Activated CD8-positive, alpha-beta T cell treated with anti-CD3 and anti-CD28 coated beads, Interleukin-2, amount 10 ng/mL, durations not matched to agents 7 days and 5 days (primary cell): ENCODE data around the gene METTL23. TPM values are rescaled to one million over a fixed set of nuclear protein-coding genes. Genes with fewer than 3 reads are reported as not detected.
A peak's percentile ranks its signal among the peaks of the same experiment; 100 is the strongest.
"Not testable (repeated sequence)": the region's sequence is repeated elsewhere in the genome, so short reads cannot be mapped to it uniquely, and the experiment has no call there.

Source experiments
- ATAC-seq: fragments of 150-1000 bp; cut with Tn5 transposase; one replicate; pipeline ENCODE4 v1.10.0; 2021; ENCODE audit warnings: moderate library complexity
- CTCF ChIA-PET: fragments of 350-600 bp; sonication (Branson Sonifier 250); formaldehyde crosslinking; loops from one replicate; lab custom pipeline; 2021; ENCODE audit warnings: antibody characterized with exemption; lab: Charles Lee
- POLR2A ChIA-PET: fragments of 350-600 bp; sonication (Branson Sonifier 250); formaldehyde crosslinking; loops from one replicate; lab custom pipeline; 2021; ENCODE audit warnings: antibody characterized with exemption; lab: Charles Lee
- DNase-seq: peaks from one replicate; pipeline ENCODE4 v3.0.0-alpha.2; 2020
- H3K27ac Mint-ChIP-seq: one replicate; pipeline ENCODE4 v1.8.0; 2021; ENCODE audit warnings: mild to moderate bottlenecking, mixed read lengths
- H3K27me3 Mint-ChIP-seq: one replicate; pipeline ENCODE4 v1.8.0; 2021; ENCODE audit warnings: low read depth, mixed read lengths
- H3K36me3 Mint-ChIP-seq: one replicate; pipeline ENCODE4 v1.8.0; 2021; ENCODE audit warnings: low read depth, mixed read lengths
- H3K4me1 Mint-ChIP-seq: one replicate; pipeline ENCODE4 v1.8.0; 2021; ENCODE audit warnings: low read depth, mixed read lengths
- H3K4me3 Mint-ChIP-seq: one replicate; pipeline ENCODE4 v1.8.0; 2021; ENCODE audit warnings: mild to moderate bottlenecking, mixed read lengths
- H3K9me3 Mint-ChIP-seq: one replicate; pipeline ENCODE4 v1.8.0; 2022; ENCODE audit warnings: mixed read lengths; ENCODE audit not compliant: insufficient read depth
- total RNA-seq, 2 experiments: library from RNA; stranded (reverse); gene quantifications; one replicate each; pipeline ENCODE4 v1.2.3, GENCODE V29; 2021

METTL23 gene
- total RNA-seq, 2 experiments from 2014 or later = 39.6 to 44.7 TPM

- ChIA-PET POLR2A (interaction anchor here (0.7 to 1.3 kb wide), 2 partner anchors 20 to 363 kb away, joined by 3 read pairs; no protein-coding TSS in a partner anchor), CTCF (interaction anchor here (1.9 to 3.8 kb wide), 2 partner anchors 15 to 74 kb away, joined by 6 to 22 read pairs; no protein-coding TSS in a partner anchor)
- ATAC-seq = no peak
- H3K4me3 Mint-ChIP-seq = no peak overlapping the region
- peaks cover 27% of the 10 kb centered on the region for H3K4me1 Mint-ChIP-seq
- no peaks in the 10 kb centered on the region for H3K36me3 Mint-ChIP-seq
- DNase-seq = no peak
- no peaks in the 10 kb centered on the region for H3K27me3 Mint-ChIP-seq
- no peak overlapping the region for H3K27ac Mint-ChIP-seq
- H3K9me3 Mint-ChIP-seq = no peaks in the 10 kb centered on the region
Observed at GRCh38 chr17:76696763-76697701, 29.6 kb upstream of the METTL23 start.

GRCh38 chr17:76697702-76698465 lies 28.8 kb upstream of the METTL23 start:
- H3K27me3 Mint-ChIP-seq = no peaks in the 10 kb centered on the region
- POLR2A ChIA-PET = interaction anchor here (1.3 kb wide), 1 partner anchor 19 kb away, joined by 3 read pairs; no protein-coding TSS in a partner anchor
- no peak overlapping the region for H3K27ac Mint-ChIP-seq
- no peak overlapping the region for H3K4me3 Mint-ChIP-seq
- H3K4me1 Mint-ChIP-seq = peaks cover 29% of the 10 kb centered on the region
- ATAC-seq (no peak), DNase-seq (no peak)
- no peaks in the 10 kb centered on the region for H3K9me3 Mint-ChIP-seq
- CTCF ChIA-PET = interaction anchor here (1.0 to 1.9 kb wide), 3 partner anchors 15 to 75 kb away, joined by 3 to 6 read pairs (median 3); no protein-coding TSS in a partner anchor
- H3K36me3 Mint-ChIP-seq = no peaks in the 10 kb centered on the region

GRCh38 chr17:76698466-76698977 lies 28.1 kb upstream of the METTL23 start:
- H3K27me3 Mint-ChIP-seq, POLR2A ChIA-PET, DNase-seq, ATAC-seq, H3K36me3 Mint-ChIP-seq, H3K4me3 Mint-ChIP-seq, H3K9me3 Mint-ChIP-seq, H3K27ac Mint-ChIP-seq: not testable (repeated sequence)
- H3K4me1 Mint-ChIP-seq = peaks cover 29% of the 10 kb centered on the region
- CTCF ChIA-PET = interaction anchor here (1.0 to 1.5 kb wide), 2 partner anchors 15 to 17 kb away, joined by 3 read pairs; no protein-coding TSS in a partner anchor

DNA sequence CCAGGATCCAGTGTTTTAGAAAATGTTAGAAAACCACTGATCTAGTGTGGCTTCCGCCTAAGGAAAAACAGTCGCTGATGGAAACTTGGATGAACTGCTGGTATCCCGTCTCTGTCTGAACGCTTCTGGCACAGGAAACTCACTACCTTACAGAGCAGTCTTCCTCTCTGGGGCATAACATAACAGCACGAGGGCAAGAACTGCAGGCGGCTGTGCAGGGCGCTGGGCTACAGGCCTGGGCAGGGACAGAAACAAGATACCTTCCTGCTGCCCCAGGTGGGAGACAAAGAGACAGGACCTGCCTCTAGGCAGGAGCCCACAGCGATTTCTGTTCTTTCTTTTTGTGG lies 26.4 kb upstream of the METTL23 start:
- ATAC-seq (peak; percentile 18), DNase-seq (no peak)
- no peaks in the 10 kb centered on the region for H3K36me3 Mint-ChIP-seq
- ChIA-PET CTCF (no interaction called here), POLR2A (no interaction called here)
- H3K4me1 Mint-ChIP-seq = peaks cover 27% of the 10 kb centered on the region
- H3K4me3 Mint-ChIP-seq = no peak overlapping the region
- no peaks in the 10 kb centered on the region for H3K9me3 Mint-ChIP-seq
- H3K27ac Mint-ChIP-seq = peak overlapping the region; percentile 72
- H3K27me3 Mint-ChIP-seq = no peaks in the 10 kb centered on the region

GRCh38 chr17:76700617-76701470 lies 25.8 kb upstream of the METTL23 start:
- Mint-ChIP-seq H3K4me1 (peaks cover 21% of the 10 kb centered on the region), H3K27me3 (no peaks in the 10 kb centered on the region), H3K4me3 (no peak overlapping the region), H3K9me3 (no peaks in the 10 kb centered on the region), H3K27ac (peak overlapping the region; percentile 72), H3K36me3 (no peaks in the 10 kb centered on the region)
- POLR2A ChIA-PET = no interaction called here
- CTCF ChIA-PET = interaction anchor here (4.9 kb wide), 1 partner anchor 19 kb away, joined by 19 read pairs; no protein-coding TSS in a partner anchor
- DNase-seq (no peak), ATAC-seq (peak; percentile 25)

- H3K4me3 Mint-ChIP-seq = no peak overlapping the region
- no peaks in the 10 kb centered on the region for H3K27me3 Mint-ChIP-seq
- no peak for DNase-seq
- no peak for ATAC-seq
- no peaks in the 10 kb centered on the region for H3K36me3 Mint-ChIP-seq
- ChIA-PET POLR2A (no interaction called here), CTCF (interaction anchor here (1.2 to 4.9 kb wide), 3 partner anchors 10 to 20 kb away, joined by 3 to 19 read pairs (median 19); no protein-coding TSS in a partner anchor)
- no peaks in the 10 kb centered on the region for H3K9me3 Mint-ChIP-seq
- H3K4me1 Mint-ChIP-seq = peaks cover 15% of the 10 kb centered on the region
- no peak overlapping the region for H3K27ac Mint-ChIP-seq
Observed at GRCh38 chr17:76701471-76701967, 25.1 kb upstream of the METTL23 start.

GRCh38 chr17:76702076-76702475 lies 24.6 kb upstream of the METTL23 start:
- Mint-ChIP-seq H3K27me3 (no peaks in the 10 kb centered on the region), H3K27ac (no peak overlapping the region), H3K9me3 (no peaks in the 10 kb centered on the region), H3K36me3 (no peaks in the 10 kb centered on the region), H3K4me1 (peaks cover 9% of the 10 kb centered on the region), H3K4me3 (no peak overlapping the region)
- ChIA-PET POLR2A (no interaction called here), CTCF (interaction anchor here (1.2 to 4.9 kb wide), 4 partner anchors 10 to 78 kb away, joined by 3 to 19 read pairs (median 14); no protein-coding TSS in a partner anchor)
- no peak for DNase-seq
- no peak for ATAC-seq

GRCh38 chr17:76702941-76703637 lies 23.6 kb upstream of the METTL23 start:
- H3K36me3 Mint-ChIP-seq = no peaks in the 10 kb centered on the region
- ChIA-PET CTCF (interaction anchor here (2.6 to 4.9 kb wide), 3 partner anchors 11 to 79 kb away, joined by 8 to 19 read pairs (median 19); no protein-coding TSS in a partner anchor), POLR2A (interaction anchor here (0.7 kb wide), 1 partner anchor 714 kb away, joined by 3 read pairs; no protein-coding TSS in a partner anchor)
- no peak for ATAC-seq
- no peaks in the 10 kb centered on the region for H3K27me3 Mint-ChIP-seq
- H3K4me3 Mint-ChIP-seq = no peak overlapping the region
- no peak for DNase-seq
- H3K27ac Mint-ChIP-seq = no peak overlapping the region
- no peaks in the 10 kb centered on the region for H3K9me3 Mint-ChIP-seq
- H3K4me1 Mint-ChIP-seq = peaks cover 5% of the 10 kb centered on the region

DNA sequence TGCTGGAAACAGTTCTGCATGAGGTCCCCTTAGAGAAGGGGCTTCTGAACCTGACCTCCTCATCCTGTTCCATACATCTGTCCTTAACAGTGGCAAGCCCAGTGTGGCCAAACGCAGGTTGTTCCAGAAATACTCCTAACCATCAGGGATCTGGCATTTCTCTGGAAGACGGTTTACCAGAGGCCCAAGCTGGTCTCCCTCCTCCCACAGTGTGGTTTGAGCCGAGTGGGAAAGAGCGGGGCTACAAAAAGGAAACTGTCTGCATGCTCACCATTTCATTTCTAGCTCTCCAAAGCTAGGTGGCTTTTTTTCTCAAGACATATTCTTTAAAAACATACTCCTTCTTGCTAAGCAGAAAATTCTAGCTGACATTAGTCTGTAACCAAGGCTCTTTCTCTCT lies 21.8 kb upstream of the METTL23 start:
- no peak overlapping the region for H3K27ac Mint-ChIP-seq
- H3K4me3 Mint-ChIP-seq = no peak overlapping the region

GRCh38 chr17:76706817-76707216 lies 19.8 kb upstream of the METTL23 start:
- Mint-ChIP-seq H3K27me3 (peaks cover 5% of the 10 kb centered on the region), H3K27ac (no peak overlapping the region), H3K36me3 (no peaks in the 10 kb centered on the region), H3K4me1 (peaks cover 20% of the 10 kb centered on the region), H3K9me3 (no peaks in the 10 kb centered on the region), H3K4me3 (no peak overlapping the region)
- CTCF ChIA-PET = interaction anchor here (1.2 kb wide), 1 partner anchor 25 kb away, joined by 4 read pairs; no protein-coding TSS in a partner anchor
- ATAC-seq (no peak), DNase-seq (no peak)
- POLR2A ChIA-PET = no interaction called here

More for the DNA sequence above, 21.8 kb upstream of the METTL23 start:
- ATAC-seq (no peak), DNase-seq (no peak)
- H3K27me3 Mint-ChIP-seq = peaks cover 5% of the 10 kb centered on the region
- H3K36me3 Mint-ChIP-seq = no peaks in the 10 kb centered on the region
- ChIA-PET CTCF (interaction anchor here (0.9 to 4.9 kb wide), 3 partner anchors 9 to 147 kb away, joined by 3 to 19 read pairs (median 19); no protein-coding TSS in a partner anchor), POLR2A (no interaction called here)
- H3K9me3 Mint-ChIP-seq = no peaks in the 10 kb centered on the region
- H3K4me1 Mint-ChIP-seq = peaks cover 12% of the 10 kb centered on the region
